ENCODE data around the gene SLC35F6.

SLC35F6 gene

DNA sequence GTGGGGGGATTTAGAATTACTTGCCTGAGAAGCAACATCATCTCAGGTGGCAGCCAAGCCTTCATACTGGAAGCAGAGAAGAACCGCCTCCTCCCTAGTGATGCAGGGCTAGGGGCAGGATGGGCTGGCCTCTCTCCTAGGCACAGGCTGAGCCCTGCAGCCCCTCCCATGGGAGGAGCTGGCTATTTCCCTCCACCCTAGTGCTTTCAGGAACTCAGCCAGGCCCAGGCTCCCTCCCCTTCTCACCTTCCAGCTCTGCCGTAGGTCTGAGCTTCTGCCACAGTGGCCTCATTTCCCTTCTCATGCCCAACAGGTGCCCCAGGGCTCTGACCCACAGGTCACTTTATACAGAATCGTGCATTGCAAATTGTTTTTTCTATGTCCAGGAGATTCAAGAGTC, 52.8 kb downstream of the SLC35F6 start:
- no peaks in the 10 kb centered on the region for H3K36me3 ChIP-seq (ENCODE audit: control insufficient read depth in 1 of 2, insufficient read depth in 2 of 2, low read length in 2 of 2)
- no peak overlapping the region for H3K27ac ChIP-seq (ENCODE audit: low read length)
- H3K27me3 ChIP-seq (ENCODE audit: low read depth, low read length): no peaks in the 10 kb centered on the region
- no peaks in the 10 kb centered on the region for H3K4me1 ChIP-seq (ENCODE audit: control insufficient read depth in 1 of 2, insufficient read depth in 2 of 2, low read length in 2 of 2)
- H3K9me3 ChIP-seq (ENCODE audit: control insufficient read depth in 1 of 2, low read length in 2 of 2): no peaks in the 10 kb centered on the region
- H3K4me3 ChIP-seq (ENCODE audit: low read depth in 1 of 2, low read length in 2 of 2): no peak overlapping the region

DNA sequence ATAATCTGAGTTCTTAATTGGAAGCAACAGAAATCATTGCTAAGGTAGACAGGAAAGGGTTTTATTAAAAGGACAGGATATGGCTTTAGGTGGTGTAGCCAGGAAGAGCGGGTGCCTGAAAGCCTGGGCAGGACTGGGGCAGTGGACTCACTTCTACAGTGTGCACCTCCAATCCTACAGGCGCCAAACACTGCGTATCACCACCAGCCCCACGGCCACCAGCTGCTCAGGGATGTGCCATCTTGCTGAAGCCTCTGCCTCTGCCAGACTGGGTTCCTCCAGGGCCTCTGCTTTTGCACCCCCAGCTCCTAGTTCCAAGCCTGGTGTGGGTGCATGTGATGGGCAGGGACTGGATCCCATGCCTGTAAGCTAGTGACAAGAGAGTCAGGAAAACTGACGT, 54.2 kb downstream of the SLC35F6 start:
- Histone ChIP-seq H3K27me3 (ENCODE audit: low read depth, low read length) (no peaks in the 10 kb centered on the region), H3K27ac (ENCODE audit: low read length) (no peak overlapping the region)

DNA sequence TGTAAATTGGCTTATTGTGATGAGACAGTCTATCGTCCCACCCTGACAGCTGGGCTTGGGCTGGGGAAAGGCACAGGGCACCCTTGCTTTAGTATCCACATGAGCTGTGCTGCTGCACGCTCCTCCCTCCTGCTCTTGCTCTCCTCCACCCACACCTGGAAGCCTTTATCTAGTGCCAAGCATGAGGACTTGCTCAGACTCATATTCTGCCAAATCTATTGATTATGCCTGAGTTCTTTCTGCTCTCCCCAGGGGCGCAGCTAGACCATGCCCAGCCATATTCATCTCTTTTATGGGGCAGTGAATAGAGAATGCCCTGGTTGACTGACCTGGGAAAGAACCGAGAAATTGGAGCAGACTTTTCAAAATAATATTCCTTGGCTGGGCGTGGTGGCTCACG, 54.9 kb downstream of the SLC35F6 start:
- Histone ChIP-seq H3K9me3 (ENCODE audit: control insufficient read depth in 1 of 2, low read length in 2 of 2) (no peaks in the 10 kb centered on the region), H3K36me3 (ENCODE audit: control insufficient read depth in 1 of 2, insufficient read depth in 2 of 2, low read length in 2 of 2) (no peaks in the 10 kb centered on the region), H3K4me1 (ENCODE audit: control insufficient read depth in 1 of 2, insufficient read depth in 2 of 2, low read length in 2 of 2) (no peaks in the 10 kb centered on the region), H3K4me3 (ENCODE audit: low read depth in 1 of 2, low read length in 2 of 2) (no peak overlapping the region), H3K27ac (ENCODE audit: low read length) (no peak overlapping the region), H3K27me3 (ENCODE audit: low read depth, low read length) (no peaks in the 10 kb centered on the region)

More for the DNA sequence above, 54.2 kb downstream of the SLC35F6 start:
- H3K4me3 ChIP-seq (ENCODE audit: low read depth in 1 of 2, low read length in 2 of 2): no peak overlapping the region
- H3K4me1 ChIP-seq (ENCODE audit: control insufficient read depth in 1 of 2, insufficient read depth in 2 of 2, low read length in 2 of 2): no peaks in the 10 kb centered on the region
- no peaks in the 10 kb centered on the region for H3K9me3 ChIP-seq (ENCODE audit: control insufficient read depth in 1 of 2, low read length in 2 of 2)
- no peaks in the 10 kb centered on the region for H3K36me3 ChIP-seq (ENCODE audit: control insufficient read depth in 1 of 2, insufficient read depth in 2 of 2, low read length in 2 of 2)

DNA sequence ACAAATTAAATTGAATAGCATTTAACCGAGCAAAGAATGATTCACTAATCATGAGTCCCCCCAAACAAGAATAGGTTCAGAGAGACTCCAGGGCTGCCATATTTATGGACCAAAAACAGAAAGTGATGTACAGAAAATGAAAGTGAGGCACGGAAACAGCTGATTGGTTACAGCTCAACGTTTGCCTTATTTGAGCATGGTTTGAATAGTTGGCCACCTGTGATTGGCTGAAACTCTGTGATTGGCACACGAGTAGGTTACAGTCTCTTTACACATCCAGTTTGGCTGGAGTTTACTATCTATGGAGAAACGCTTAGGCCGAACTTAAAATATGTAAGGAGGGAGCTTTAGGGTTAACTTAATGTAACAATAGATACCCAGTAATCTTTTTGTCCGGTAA, 56.8 kb downstream of the SLC35F6 start:
- H3K4me1 ChIP-seq (ENCODE audit: control insufficient read depth in 1 of 2, insufficient read depth in 2 of 2, low read length in 2 of 2): no peaks in the 10 kb centered on the region
- no peaks in the 10 kb centered on the region for H3K9me3 ChIP-seq (ENCODE audit: control insufficient read depth in 1 of 2, low read length in 2 of 2)
- H3K27me3 ChIP-seq (ENCODE audit: low read depth, low read length): no peaks in the 10 kb centered on the region
- H3K4me3 ChIP-seq (ENCODE audit: low read depth in 1 of 2, low read length in 2 of 2): no peak overlapping the region
- no peaks in the 10 kb centered on the region for H3K36me3 ChIP-seq (ENCODE audit: control insufficient read depth in 1 of 2, insufficient read depth in 2 of 2, low read length in 2 of 2)
- no peak overlapping the region for H3K27ac ChIP-seq (ENCODE audit: low read length)

DNA sequence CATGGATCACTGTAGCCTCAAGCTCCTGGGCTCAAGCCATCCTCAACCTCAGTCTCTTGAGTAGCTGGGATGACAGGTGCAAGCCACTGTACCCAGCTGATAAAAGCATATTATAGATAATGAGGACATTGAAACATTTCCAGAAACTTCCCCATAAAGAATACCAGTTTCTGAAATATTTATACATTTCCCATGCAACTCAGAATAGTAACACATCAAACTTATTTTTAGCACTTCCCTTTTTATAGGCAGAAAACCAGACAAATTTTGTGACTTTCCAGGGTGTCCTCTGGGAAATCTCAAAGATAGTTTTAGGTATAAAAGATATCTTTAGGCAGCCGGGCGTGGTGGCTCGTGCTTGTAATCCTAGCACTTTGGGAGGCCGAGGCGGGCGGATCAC, 58.8 kb downstream of the SLC35F6 start:
- H3K27ac ChIP-seq (ENCODE audit: low read length): no peak overlapping the region
- H3K36me3 ChIP-seq (ENCODE audit: control insufficient read depth in 1 of 2, insufficient read depth in 2 of 2, low read length in 2 of 2): no peaks in the 10 kb centered on the region

More for the DNA sequence above, 58.8 kb downstream of the SLC35F6 start:
- Histone ChIP-seq H3K4me1 (ENCODE audit: control insufficient read depth in 1 of 2, insufficient read depth in 2 of 2, low read length in 2 of 2) (no peaks in the 10 kb centered on the region), H3K27me3 (ENCODE audit: low read depth, low read length) (no peaks in the 10 kb centered on the region), H3K4me3 (ENCODE audit: low read depth in 1 of 2, low read length in 2 of 2) (no peak overlapping the region), H3K9me3 (ENCODE audit: control insufficient read depth in 1 of 2, low read length in 2 of 2) (no peaks in the 10 kb centered on the region)

All from muscle layer of duodenum (tissue), 2 donors.